ENCODE results near the gene ABCB11. TPM values are rescaled to one million over a fixed set of nuclear protein-coding genes. Genes with fewer than 3 reads are reported as not detected.

Gene ABCB11
- polyA plus RNA-seq, 3 donors = 0.02 to 0.90 (median 0.59) TPM

DNA sequence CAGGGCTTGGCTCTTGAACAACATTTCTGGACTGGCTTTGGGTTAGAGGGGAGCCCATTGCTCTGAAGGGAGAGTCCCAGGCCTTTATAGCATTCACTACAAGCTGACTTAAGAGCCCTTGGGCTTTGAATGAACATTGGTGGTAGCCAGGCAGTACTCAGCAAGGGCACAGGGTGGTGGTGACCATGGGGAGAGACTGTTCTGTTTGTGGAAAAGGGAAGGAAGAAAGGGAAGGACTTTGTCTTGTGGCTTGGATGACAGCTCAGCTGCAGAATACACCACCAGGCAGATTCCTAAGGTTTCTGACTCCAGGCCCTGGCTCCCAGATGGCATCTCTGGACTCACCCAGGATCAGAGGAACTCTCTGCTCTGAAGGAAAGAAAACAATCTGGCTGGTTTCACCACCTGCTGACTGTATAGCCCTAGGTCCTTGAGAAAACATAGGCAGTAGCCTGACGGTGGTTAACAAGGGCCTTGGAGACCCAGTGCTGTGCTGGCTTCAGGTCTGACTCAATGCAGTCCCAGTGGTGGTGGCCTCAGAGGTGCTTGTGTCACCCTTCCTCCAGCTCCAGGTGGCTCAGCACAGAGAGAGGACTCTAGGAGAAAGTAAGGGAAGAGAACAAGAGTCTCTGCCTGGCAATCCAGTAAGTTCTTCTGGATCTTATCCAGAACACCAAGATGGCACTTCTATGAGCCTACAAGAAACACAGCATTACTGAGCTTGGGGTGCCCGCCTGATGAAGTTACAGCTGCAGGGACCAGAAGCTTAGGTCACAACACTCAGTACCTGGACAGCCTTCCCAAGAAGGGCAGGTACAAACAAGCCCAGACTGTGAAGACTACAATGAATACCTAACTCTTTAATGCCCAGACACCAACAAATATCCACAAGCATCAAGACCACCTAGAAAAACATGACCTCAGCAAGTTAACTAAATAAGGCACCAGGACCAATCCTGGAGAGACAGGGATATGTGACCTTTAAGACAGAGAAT lies 16.4 kb upstream of the ABCB11 start:
- WGBS, 3 donors = 80 to 91% (median 85%) methylated on average over 2 of the region's 2 CpGs

DNA sequence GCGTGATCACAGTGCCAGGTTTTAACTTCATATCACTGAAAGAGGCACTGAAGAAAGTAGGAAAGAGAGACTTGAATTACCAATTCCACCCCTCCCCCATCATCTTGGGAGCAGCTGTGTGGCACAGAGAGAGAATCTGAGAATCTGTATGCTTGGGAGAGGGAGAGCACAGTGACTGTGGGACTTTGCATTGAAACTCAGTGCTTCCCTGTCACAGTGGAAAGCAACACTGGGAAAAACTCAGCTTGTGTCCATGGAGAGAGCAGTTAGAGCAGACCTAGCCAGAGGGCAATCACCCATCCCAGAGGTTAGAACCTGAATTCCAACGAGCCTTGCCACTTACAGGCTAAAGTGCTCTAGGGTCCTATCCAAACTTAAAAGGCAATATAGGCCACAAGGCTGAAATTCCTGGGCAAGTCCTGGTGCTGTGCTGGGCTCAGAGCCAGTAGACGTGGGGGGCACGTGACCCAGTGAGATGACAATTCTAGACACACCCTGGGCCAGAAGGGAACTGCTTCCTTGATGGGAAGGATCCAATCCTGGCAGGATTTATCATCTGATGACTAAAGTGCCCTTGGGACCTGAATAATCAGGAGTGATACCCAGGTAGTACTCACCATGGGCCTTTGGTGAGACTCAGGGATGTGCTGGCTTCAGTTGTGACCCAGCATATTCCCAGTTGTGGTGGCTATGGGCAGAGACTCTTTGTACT lies 15.5 kb upstream of the ABCB11 start:
- H3K27ac ChIP-seq (ENCODE audit: low read depth, low read length) = no peak overlapping the region
- WGBS, 3 donors = 75 to 78% (median 76%) methylated on average over 4 of the region's 4 CpGs

More for the DNA sequence above, 16.4 kb upstream of the ABCB11 start:
- no peak overlapping the region for H3K27ac ChIP-seq (ENCODE audit: low read depth, low read length)

DNA sequence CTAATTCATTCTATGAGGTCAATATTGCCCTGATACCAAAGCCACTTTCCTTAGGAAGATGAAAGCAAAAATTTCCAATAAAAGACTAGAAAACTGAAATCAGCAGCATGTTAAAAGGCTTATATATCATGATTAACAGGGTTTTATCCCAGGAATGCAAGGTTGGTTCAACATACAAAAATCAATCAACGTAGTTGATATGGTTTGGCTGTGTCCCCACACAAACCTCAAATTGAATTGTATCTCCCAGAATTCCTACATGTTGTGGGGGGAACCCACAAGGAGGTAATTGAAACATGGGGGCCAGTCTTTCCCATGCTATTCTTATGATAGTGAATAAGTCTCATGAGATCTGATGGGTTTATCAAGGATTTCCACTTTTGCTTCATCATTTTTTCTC lies 11.7 kb upstream of the ABCB11 start:
- H3K27ac ChIP-seq (ENCODE audit: low read depth, low read length) = no peak overlapping the region
- 81 to 90% (median 83%) methylated on average over 1 of the region's 1 CpG for WGBS, 3 donors

DNA sequence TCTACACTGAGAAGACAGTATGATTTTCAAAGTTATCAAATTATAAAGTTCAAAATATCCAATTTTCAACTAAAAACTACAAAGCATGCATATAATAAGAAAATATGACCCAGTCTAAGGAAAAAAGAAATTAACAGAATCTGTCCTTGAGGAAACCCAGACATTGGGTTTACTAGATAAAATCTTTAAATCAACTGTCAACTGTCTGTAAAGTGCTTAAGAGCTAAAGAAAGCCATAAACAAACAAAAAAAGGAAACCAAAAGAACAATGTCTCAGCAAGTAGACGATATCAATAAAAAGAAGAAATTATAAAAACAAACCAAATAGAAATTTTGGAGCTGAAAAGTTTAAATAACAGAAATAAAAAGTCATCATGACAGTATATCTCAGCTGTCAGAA lies 10.5 kb upstream of the ABCB11 start:
- H3K27ac ChIP-seq (ENCODE audit: low read depth, low read length) = no peak overlapping the region
- WGBS, 3 donors = 22 to 62% (median 32%) methylated on average over 1 of the region's 1 CpG

DNA sequence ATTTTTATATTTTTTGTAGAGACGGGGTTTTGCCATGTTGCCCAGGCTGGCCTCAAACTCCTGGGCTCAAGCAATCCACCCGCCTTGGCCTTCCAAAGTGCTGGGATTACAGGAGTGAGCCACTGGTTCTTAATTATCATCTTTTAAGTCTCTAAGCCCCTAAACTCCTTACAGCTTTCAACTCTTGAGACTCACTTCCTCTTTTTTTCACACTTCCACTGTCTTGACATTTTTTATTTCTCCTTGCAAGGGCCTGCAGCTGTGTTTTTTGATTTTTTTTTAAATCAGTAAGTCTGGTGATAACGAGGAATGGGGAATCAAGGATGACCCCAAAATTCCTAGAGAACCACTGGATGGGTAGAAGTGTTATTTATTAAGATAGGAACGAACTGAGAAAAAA lies 8.6 kb upstream of the ABCB11 start:
- 64 to 71% (median 70%) methylated on average over 4 of the region's 4 CpGs for WGBS, 3 donors

DNA sequence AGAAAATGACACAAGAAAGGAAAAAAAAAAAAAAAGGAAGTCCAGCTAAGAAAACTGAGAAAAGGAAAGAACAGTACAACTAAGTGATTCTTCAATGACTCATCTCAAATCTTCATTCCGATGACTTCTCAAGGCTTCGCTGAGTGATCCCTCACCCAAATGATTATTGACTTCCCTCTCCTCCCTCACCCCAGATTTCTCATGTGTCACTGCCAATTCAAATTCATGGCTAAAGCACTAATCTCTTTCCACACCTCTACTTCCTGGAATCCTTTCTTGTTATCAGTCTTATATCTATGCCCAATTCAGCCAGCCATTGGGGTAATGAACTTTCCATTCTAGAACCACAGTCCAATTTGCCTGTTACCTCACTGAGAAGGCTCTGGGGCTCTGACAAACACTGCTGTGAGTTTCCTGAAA lies 7.2 kb upstream of the ABCB11 start:
- 51 to 77% (median 59%) methylated on average over 2 of the region's 2 CpGs for WGBS, 3 donors
- H3K27ac ChIP-seq (ENCODE audit: low read depth, low read length) = no peak overlapping the region

More for the DNA sequence above, 8.6 kb upstream of the ABCB11 start:
- H3K27ac ChIP-seq (ENCODE audit: low read depth, low read length) = no peak overlapping the region

DNA sequence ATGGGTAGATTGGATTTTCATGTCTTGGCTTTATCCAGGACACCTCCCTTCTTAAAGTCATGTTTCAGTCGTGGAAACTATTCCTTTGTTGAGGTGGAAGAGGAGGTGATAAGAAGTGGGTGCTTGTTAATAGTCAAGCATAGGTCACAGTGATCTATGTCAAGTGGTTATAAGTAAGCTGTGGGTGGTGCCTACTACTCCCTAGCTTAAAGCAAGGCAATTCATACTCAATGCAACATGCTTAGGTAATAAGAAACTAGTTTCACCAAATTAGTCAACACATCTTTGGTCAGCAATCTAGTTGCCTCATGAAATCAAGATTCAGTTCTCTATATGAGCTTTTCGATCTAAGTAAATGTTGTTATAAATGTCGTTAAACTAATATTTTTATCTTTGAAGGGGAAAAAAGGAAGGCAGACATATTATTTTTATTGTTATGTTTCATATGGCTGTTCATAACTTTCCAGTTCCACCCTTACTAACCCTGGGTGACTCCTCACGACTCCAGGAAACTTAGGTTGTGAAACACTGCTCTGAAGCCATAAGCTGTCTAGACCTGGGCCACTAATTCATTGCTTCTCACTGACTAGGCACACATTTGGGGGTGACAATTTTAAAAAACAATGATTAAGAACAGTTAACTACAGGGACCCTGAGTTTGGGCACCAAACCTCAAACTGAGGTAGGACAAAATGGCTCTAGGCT lies 5.8 kb upstream of the ABCB11 start:
- WGBS, 3 donors = 63 to 74% (median 68%) methylated on average over 4 of the region's 4 CpGs
- H3K27ac ChIP-seq (ENCODE audit: low read depth, low read length) = no peak overlapping the region

DNA sequence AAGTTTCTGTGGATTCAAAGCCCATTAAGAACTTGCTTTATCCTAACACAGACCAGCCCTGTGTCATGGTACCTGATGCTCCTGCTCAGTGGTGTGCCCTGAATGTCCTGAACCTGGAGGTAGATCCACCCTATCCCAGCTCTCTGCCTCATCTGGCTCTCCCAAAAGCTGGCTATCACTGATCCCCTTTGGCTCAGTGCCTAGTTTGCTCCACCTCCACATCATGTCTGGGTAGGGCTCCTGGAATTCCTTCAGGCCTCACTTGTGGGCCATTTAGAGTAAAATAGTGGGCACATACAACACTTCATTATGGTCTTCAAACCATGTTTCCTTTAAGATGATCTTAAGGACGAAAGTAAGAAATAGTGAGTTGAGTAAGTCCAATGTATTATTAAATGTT lies 4.8 kb upstream of the ABCB11 start:
- WGBS, 3 donors = 77 to 88% (median 86%) methylated on average over 1 of the region's 1 CpG

DNA sequence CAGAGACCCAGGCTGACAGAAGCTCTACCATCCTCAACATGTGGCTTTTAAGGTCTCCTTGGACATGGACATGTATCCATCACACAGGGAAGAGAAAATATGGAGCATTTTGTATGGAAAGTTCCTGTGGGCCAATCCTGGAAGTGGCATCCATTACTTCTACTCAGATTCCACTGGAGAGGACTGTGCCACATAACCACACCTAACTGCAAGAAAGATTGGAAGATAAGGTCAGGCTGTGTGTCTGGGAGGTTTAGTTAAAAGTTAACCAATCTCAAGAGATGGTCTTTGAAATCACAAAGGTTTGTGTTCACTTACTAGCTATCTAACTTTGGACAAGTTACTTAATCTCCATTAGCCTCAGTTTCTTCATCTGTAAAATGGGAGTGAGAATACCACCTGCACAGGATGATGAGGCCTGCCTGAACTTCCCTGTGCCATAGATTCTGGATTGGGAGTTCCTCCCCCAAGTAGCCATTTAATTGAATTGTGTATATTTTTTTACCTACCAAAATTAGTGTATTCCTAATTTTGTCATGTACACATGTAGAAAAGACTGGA lies 3.9 kb upstream of the ABCB11 start:
- no peak overlapping the region for H3K27ac ChIP-seq (ENCODE audit: low read depth, low read length)

More for the DNA sequence above, 4.8 kb upstream of the ABCB11 start:
- no peak overlapping the region for H3K27ac ChIP-seq (ENCODE audit: low read depth, low read length)

DNA sequence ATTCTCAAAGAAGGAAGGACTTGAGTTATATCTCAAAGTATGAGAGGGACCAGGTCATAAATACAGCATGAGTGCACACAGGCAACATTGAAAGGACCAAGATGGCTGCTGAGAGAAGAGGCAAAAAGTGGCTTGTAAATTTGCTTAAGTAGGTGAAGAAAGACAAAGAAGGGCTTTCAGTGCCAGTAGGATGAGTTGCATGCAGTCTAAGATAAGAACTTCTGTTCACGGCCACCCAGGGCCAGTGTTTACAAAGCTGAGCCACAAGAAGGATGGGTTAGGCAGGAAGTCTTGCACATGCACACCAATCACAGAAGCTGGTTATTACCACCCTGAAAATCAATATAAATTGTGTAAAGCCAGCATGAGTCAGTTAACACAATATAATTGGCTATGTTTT lies 3.1 kb upstream of the ABCB11 start:
- no peak overlapping the region for H3K27ac ChIP-seq (ENCODE audit: low read depth, low read length)
- 24 to 52% (median 39%) methylated on average over 1 of the region's 1 CpG for WGBS, 3 donors

DNA sequence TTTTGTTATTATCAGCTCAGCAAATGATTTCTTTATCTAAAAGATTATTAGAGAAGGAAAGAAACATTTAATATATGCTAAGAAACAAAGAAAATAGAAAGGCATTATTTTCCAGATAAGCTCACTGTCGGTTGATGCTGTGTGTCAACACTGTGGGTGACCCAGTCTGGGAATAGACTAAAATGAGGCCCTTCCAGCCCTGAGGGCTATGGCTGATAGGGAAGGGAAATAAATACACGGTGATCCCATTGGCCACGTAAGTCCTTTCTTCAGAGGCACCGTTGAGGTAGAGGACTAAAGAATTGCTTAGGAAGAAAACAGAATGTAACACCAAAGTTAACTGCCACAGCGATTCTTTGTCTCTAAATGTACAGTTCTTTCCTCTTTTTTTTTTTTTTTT lies 1.8 kb downstream of the ABCB11 start:
- 73 to 88% (median 85%) methylated on average over 5 of the region's 5 CpGs for WGBS, 3 donors
- no peak overlapping the region for H3K27ac ChIP-seq (ENCODE audit: low read depth, low read length)

DNA sequence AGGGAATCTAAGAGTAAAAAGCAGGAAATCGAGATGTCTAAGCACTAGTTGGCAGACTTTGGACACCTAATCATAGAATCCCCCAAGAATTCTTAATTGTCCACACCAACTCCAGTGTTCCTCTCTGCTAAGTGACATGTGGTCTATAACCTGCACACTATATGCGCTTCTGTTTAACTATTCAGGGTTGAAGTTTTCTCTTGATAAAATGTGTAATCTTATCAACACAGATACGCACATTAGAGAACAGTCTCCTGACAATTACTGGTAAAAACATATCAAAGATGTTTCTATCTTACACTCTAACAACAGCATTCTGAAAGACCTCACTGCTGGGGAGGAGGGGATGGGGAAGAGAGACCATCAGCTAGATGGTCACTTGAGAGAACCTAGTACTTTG lies 3.9 kb downstream of the ABCB11 start:
- WGBS, 3 donors = 70 to 91% (median 87%) methylated on average over 3 of the region's 3 CpGs
- no peak overlapping the region for H3K27ac ChIP-seq (ENCODE audit: low read depth, low read length)

DNA sequence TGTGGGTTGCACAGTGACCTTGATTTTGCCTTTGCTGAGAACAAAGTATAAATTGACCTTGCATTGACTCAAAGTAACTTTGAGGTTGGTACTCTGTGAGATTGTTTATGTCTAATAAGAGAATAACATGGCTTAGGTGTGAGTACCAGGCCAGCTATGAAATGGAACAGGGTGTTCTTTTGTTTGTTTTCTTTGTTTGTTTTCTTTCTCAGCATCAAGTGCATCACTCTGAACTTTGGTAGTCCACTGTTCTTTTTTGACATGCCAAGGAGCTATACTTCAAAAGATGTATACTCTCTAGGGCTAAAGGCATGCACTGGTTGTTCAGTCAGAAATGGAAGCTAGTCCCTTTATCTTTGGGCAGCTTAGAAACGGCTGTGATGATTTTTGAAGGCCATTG lies 5.1 kb downstream of the ABCB11 start:
- 31 to 66% (median 65%) methylated on average over 1 of the region's 1 CpG for WGBS, 3 donors
- no peak overlapping the region for H3K27ac ChIP-seq (ENCODE audit: low read depth, low read length)

DNA sequence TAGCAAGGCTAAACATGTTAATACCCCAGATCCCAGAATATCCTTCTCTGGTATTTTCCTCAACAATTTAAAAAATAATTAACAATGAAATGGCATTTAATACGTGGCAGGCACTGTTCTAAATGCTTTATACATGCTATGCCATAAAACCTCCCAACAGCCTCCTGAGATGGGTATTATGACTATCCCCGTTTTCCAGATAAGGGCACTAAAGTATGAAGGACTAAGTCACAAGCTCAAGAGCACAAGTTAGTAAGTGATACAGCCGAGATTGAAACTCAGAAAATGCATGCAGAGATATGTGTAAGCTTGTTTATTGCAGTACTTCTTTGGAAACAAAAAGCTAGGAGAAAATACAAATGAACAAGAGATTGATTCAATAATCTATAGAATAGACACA lies 8.0 kb downstream of the ABCB11 start:
- WGBS, 3 donors = 65 to 69% (median 68%) methylated on average over 3 of the region's 3 CpGs
- no peak overlapping the region for H3K27ac ChIP-seq (ENCODE audit: low read depth, low read length)

DNA sequence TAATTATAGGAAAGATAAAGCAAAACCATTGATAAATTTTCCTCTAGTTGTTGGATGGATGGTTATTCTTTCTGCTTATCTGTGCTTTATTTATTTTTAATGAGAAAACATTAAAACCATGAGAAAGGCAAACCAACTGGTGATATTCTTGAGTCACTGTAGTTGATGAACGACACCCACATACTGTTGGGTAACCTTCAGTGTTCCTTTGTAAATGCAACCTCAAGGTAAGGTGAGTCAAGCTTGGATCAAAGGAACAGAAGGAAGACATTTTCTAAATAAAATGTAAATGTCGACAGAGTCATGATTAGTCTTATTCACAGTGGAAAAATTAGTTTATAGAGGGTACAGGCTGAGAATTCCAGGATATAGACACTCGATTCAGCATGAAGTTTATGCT lies 12.7 kb downstream of the ABCB11 start:
- WGBS, 3 donors = 71 to 85% (median 78%) methylated on average over 3 of the region's 3 CpGs
- H3K27ac ChIP-seq (ENCODE audit: low read depth, low read length) = no peak overlapping the region

DNA sequence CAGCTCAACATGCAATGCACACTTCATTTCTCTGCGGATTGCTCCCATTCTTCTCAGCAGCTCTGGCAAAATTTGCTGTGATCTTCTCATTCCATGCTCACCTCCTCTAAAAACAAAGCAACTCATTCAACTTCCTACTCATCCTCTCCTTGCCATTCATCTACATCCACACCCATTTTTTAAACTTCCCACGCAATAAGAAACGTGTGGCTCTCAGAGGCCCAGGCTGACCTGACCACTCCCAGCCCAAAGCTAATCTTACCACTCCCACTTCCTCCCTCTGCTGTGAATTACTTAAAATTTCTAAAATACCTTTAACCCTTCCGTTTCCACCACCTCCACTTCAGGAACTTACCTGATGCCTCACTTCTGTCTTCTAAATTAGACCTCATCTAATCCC lies 15.2 kb downstream of the ABCB11 start:
- no peak overlapping the region for H3K27ac ChIP-seq (ENCODE audit: low read depth, low read length)
- WGBS, 3 donors = 51 to 68% (median 52%) methylated on average over 4 of the region's 4 CpGs

DNA sequence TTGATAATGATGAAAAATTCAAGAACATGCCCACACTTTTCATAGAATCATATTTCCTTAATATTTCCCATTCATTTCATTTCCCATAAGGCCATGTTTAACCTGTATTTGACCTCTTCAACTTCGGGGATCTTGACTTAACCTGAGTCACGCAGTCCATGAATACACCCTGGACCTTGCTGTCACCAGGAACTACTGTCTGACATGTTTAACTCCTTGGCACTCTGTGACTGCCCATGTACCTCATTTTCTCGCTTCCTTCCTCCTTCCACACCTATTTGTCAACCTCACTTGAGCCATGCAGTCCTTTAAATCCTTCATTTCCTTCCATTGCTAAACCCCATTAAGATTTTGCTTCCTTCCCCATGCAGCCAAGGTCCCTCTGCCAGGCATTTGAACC lies 16.3 kb downstream of the ABCB11 start:
- WGBS, 3 donors = 56 to 78% (median 64%) methylated on average over 3 of the region's 3 CpGs
- H3K27ac ChIP-seq (ENCODE audit: low read depth, low read length) = no peak overlapping the region

DNA sequence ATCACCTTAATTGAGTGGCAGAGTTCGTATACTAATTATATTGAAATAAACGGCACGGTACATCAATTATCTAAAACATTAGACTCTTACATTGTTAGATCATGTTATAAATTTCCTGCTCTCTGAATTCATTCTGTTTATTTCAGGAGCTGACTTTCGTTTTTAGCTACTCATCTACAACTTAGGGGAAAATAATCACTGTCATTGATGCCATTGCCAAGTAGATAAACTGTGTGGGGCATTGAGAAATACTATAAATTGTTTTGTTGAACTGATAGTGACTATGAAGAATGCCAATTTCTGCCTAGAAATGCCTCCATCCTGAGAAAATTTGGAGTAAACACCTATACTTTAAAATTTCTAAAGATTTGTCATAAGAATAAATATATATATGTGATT lies 17.5 kb downstream of the ABCB11 start:
- H3K27ac ChIP-seq (ENCODE audit: low read depth, low read length) = no peak overlapping the region
- 65 to 75% (median 72%) methylated on average over 4 of the region's 4 CpGs for WGBS, 3 donors
